HepG2 (cell line): ENCODE results near the gene LOXL3.

Experiments used
- CEBPB ChIP-seq: IDR thresholded peaks from 2 replicates; pipeline ENCODE4 v1.6.1; 2011; ENCODE audit warnings: low read depth, low read length, improper control_type of control experiment, borderline replicate concordance
- ELF1 ChIP-seq: sonication (generic); formaldehyde crosslinking; IDR thresholded peaks from 2 replicates; pipeline ENCODE4 v1.4.0; 2020; ENCODE audit warnings: missing genetic modification reagents
- TF ChIP-seq, protein P1 (sequence below): IDR thresholded peaks from 2 replicates; pipeline ENCODE4 v1.6.1; 2016
- TF ChIP-seq, protein P2 (sequence below): sonication (generic); formaldehyde crosslinking; IDR thresholded peaks from 2 replicates; pipeline ENCODE4 v1.4.0; 2020; ENCODE audit warnings: missing genetic modification reagents

DNA sequence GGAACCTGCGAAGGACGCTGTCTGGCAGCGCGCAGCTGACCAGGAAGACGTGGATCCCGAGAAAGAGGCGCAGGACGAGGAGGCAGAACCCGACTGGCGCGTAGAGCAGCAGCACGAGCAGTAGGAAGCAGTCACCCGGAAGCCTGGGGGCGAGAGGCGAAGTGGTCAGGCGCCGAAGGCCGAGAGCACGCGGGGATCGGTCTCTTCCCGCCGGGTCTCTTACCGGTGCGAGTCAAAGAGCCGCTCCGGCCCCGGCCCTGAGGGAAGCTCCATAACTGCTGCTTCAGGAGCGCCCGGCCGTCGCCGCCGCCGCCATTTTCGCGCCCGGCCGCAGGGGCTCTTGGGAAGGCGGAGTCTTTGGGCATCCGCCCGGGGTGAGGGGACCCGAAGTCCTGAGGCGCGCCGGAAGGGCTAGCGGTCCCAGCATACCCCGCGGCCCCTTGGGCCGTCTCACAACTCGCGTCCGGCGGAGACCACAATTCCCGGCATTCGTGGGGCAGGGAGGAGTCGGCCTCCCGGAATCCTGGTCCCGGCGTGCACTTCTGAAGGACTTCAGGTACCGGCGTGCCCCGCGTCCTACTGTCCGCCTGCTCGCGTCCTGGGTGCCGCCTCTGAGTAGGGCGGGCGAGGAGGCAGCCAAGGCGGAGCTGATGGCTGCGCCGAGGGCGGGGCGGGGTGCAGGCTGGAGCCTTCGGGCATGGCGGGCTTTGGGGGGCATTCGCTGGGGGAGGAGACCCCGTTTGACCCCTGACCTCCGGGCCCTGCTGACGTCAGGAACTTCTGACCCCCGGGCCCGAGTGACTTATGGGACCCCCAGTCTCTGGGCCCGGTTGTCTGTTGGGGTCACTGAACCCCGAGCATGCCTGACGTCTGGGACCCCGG, 24.1 kb downstream of the LOXL3 start, which contains the start of the genes AUP1 and HTRA2:
- TF ChIP-seq, protein P1, sequence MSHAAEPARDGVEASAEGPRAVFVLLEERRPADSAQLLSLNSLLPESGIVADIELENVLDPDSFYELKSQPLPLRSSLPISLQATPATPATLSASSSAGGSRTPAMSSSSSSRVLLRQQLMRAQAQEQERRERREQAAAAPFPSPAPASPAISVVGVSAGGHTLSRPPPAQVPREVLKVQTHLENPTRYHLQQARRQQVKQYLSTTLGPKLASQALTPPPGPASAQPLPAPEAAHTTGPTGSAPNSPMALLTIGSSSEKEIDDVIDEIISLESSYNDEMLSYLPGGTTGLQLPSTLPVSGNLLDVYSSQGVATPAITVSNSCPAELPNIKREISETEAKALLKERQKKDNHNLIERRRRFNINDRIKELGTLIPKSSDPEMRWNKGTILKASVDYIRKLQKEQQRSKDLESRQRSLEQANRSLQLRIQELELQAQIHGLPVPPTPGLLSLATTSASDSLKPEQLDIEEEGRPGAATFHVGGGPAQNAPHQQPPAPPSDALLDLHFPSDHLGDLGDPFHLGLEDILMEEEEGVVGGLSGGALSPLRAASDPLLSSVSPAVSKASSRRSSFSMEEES, result peak; percentile 51; the same call in 1 of the 2 replicates
- peak; percentile 96 for TF ChIP-seq ELF1
- TF ChIP-seq CEBPB, result no peak
- TF ChIP-seq, protein P2, sequence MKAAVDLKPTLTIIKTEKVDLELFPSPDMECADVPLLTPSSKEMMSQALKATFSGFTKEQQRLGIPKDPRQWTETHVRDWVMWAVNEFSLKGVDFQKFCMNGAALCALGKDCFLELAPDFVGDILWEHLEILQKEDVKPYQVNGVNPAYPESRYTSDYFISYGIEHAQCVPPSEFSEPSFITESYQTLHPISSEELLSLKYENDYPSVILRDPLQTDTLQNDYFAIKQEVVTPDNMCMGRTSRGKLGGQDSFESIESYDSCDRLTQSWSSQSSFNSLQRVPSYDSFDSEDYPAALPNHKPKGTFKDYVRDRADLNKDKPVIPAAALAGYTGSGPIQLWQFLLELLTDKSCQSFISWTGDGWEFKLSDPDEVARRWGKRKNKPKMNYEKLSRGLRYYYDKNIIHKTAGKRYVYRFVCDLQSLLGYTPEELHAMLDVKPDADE, result no peak
